Activated naive CD8-positive, alpha-beta T cell treated with anti-CD3 and anti-CD28 coated beads, Interleukin-2, amount 50 U/mL, for 24 hours (primary cell): ENCODE data around the gene CASQ2.

ENCODE experiments used
- ATAC-seq: fragments of 150-1000 bp; cut with Tn5 transposase; one replicate; pipeline ENCODE4 v1.10.0; 2021
- DNase-seq: peaks from one replicate; pipeline ENCODE4 v3.0.0; 2021
- H3K27ac Mint-ChIP-seq: one replicate; pipeline ENCODE4 v1.8.0; 2021; ENCODE audit warnings: mild to moderate bottlenecking, mixed read lengths
- H3K27me3 Mint-ChIP-seq: one replicate; pipeline ENCODE4 v1.8.0; 2021; ENCODE audit warnings: mixed read lengths
- H3K36me3 Mint-ChIP-seq: one replicate; pipeline ENCODE4 v1.8.0; 2021; ENCODE audit warnings: low read depth, mixed read lengths
- H3K4me1 Mint-ChIP-seq: one replicate; pipeline ENCODE4 v1.8.0; 2021; ENCODE audit warnings: mixed read lengths
- H3K4me3 Mint-ChIP-seq: one replicate; pipeline ENCODE4 v1.8.0; 2021; ENCODE audit warnings: mild to moderate bottlenecking, moderate library complexity, mixed read lengths
- H3K9me3 Mint-ChIP-seq: one replicate; pipeline ENCODE4 v1.8.0; 2021; ENCODE audit warnings: mixed read lengths

Gene CASQ2

DNA sequence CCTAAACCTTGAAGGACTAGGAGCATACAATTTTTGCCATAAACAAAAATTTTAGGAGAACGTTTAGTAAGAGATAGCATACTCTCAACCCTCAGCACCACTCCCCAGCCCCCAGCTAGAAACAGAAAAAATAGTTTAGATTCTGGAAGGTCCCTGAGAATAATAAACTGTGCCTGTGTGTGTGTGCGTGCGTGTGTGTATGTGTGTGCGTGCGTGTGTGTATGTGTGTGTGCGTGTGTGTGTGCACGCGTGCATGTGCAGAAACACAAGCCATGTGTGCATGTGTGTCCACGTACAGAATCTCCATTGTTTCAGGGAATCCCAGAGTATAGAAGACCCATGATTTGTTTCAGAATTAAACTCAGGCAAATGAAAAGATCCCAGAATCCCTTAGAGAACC is 62.6 kb downstream of the CASQ2 start:
- DNase-seq (no peak), ATAC-seq (no peak)
- no peak overlapping the region for H3K4me3 Mint-ChIP-seq
- no peaks in the 10 kb centered on the region for H3K9me3 Mint-ChIP-seq
- H3K36me3 Mint-ChIP-seq, result no peaks in the 10 kb centered on the region
- peaks cover 8% of the 10 kb centered on the region for H3K27me3 Mint-ChIP-seq
- H3K4me1 Mint-ChIP-seq, result no peaks in the 10 kb centered on the region
- H3K27ac Mint-ChIP-seq, result no peak overlapping the region

DNA sequence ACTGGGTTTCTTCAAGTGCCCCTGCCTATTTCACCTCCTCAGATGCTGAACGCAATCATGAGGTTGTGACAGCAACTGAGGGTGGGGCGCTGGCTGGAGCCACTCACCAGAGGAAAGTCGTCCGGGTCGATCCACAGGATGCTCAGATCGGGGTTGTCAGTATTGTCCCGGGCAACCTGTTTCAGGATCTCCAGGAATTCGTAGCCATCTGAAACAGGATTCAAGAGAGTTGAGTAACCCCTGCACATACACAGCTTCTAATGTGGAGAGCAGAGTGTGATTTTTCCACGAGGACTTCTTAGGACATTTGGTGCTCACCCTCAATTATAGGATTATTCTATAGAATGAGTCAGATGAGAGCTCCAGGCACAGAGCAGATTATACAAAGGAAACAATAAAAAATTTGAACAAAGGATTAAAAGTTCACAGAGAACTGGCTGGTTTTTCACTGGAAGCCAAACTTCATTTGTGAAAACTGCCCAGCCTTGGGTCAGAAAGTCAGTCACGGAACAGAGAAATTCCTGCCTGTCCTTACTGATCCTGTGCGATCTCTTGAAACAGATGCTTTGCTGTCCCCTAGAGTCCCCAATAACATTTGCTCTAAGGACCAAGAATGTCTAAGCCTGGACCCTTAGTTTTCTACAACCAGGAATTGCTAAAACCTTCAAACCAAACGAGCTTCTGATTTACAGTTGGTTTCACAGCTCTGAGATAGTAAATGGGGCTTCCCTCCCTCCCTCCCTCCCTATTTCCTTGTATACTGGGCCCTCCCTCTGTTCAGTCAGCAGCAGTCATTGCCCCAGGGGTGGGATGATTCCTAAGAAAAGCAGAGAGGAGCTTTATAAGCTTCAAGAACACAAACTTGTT is 63.2 kb downstream of the CASQ2 start:
- no peak for DNase-seq
- Mint-ChIP-seq H3K9me3 (no peaks in the 10 kb centered on the region), H3K4me1 (no peaks in the 10 kb centered on the region), H3K4me3 (no peak overlapping the region), H3K27me3 (peaks cover 8% of the 10 kb centered on the region), H3K27ac (no peak overlapping the region), H3K36me3 (no peaks in the 10 kb centered on the region)
- no peak for ATAC-seq

DNA sequence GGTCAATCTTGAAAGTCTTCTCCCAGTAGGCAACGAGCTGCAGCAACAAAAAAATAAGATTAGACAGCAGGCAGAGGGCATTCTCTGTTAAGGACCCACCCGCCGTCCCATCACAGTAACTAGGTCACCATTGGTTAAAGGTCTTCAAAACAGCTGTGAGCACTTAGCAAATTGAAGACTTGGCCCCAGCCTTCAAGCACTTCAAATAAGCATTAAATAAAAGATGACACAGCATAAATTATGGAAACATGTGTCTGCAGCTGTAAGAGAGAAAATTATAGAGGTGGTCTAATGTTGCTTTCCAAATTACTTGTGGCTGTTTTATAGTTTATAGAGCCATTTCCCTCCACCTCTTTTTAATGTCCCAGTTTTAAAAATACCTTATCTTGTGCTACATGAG is 65.6 kb downstream of the CASQ2 start:
- no peak for ATAC-seq
- no peaks in the 10 kb centered on the region for H3K27me3 Mint-ChIP-seq
- no peak overlapping the region for H3K4me3 Mint-ChIP-seq
- no peaks in the 10 kb centered on the region for H3K36me3 Mint-ChIP-seq
- no peaks in the 10 kb centered on the region for H3K9me3 Mint-ChIP-seq
- no peak for DNase-seq
- H3K27ac Mint-ChIP-seq, result no peak overlapping the region
- H3K4me1 Mint-ChIP-seq, result no peaks in the 10 kb centered on the region

DNA sequence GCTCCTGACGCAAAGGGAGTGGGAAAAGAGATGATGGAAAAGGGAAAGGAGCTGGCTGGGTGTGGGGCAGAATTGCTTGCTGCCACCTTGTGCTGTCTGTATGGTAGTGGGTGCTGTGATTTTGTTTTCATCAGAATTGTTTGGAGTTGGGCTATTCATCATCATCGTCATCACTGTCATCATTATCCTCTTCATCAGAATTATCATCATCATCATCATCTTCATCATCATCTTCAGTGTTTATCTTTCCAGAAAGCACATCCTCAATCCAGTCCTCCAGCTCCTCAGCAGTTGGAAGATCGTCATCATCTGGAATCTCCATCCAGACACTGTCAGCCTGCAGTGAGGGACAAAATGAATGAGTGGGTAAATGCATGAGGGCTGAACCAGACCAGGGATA is 67.4 kb downstream of the CASQ2 start:
- DNase-seq (no peak), ATAC-seq (no peak)
- Mint-ChIP-seq H3K27me3 (no peaks in the 10 kb centered on the region), H3K36me3 (no peaks in the 10 kb centered on the region), H3K27ac (no peak overlapping the region), H3K4me1 (no peaks in the 10 kb centered on the region), H3K4me3 (no peak overlapping the region), H3K9me3 (no peaks in the 10 kb centered on the region)

DNA sequence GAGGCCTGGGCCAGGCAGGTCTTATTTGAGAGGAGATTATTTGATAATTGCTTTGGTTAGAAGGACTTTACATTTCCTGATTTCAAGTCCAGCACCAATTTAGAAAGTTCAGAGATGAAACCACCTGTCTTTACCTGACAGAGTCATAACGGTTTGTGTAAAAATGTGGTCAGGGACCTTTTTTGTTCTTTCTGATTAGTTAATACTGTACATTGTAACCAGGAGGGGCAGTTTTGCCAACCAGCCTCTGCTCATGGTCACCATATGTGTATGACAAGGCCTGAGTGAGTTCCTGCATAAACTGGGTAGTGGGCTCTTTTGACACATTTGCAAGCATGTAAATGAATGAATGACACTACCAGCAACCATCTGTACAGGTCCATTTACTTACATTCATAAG is 70.9 kb downstream of the CASQ2 start:
- no peaks in the 10 kb centered on the region for H3K9me3 Mint-ChIP-seq
- no peaks in the 10 kb centered on the region for H3K27me3 Mint-ChIP-seq
- no peak for DNase-seq

DNA sequence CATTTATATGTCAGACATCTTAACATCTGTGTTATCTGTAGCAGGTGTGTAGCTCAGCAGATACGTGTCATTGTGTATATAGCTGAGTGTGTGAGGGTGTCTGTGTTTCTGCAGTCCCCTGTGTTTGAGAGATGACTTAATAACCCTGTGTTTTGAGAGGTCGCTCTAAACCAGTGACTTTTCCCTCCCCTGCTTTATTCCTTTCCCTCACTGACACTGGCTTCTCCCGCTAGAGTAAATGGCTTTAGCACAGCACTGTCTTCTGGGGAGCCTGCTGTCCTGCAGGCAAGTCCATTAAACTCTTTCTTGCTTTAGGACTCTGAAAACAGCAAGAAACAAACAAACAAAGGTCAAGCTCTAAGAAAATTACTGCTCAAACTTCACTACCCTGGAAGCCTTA is 73.7 kb downstream of the CASQ2 start:
- H3K27ac Mint-ChIP-seq, result no peak overlapping the region
- H3K4me1 Mint-ChIP-seq, result no peaks in the 10 kb centered on the region
- no peaks in the 10 kb centered on the region for H3K9me3 Mint-ChIP-seq
- DNase-seq (no peak), ATAC-seq (no peak)
- no peaks in the 10 kb centered on the region for H3K36me3 Mint-ChIP-seq
- no peaks in the 10 kb centered on the region for H3K27me3 Mint-ChIP-seq
- H3K4me3 Mint-ChIP-seq, result no peak overlapping the region

More for the DNA sequence above, 70.9 kb downstream of the CASQ2 start:
- no peak overlapping the region for H3K4me3 Mint-ChIP-seq
- no peaks in the 10 kb centered on the region for H3K4me1 Mint-ChIP-seq
- no peak overlapping the region for H3K27ac Mint-ChIP-seq
- no peak for ATAC-seq
- H3K36me3 Mint-ChIP-seq, result no peaks in the 10 kb centered on the region

DNA sequence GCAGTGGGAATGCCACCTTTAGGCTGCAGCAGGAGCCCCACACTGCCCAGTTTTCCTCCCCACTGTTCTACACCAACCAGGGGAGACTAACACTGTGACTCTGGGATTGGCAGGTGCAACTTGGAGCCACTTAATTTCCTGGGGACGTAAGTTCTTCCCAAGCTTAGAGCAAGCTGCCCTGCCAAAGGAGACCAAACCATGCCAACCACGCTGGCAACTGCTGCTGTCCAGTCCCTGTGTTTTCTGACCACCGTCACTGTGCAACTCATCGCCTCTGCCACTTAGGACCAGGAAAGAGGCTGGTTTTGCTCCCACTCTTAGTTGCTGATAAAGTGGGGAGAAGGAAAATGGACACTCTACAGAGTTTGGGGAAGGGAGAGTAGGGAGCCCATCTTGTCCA is 76.3 kb downstream of the CASQ2 start:
- Mint-ChIP-seq H3K4me1 (no peaks in the 10 kb centered on the region), H3K36me3 (no peaks in the 10 kb centered on the region), H3K9me3 (no peaks in the 10 kb centered on the region), H3K27ac (no peak overlapping the region), H3K4me3 (no peak overlapping the region), H3K27me3 (no peaks in the 10 kb centered on the region)
- DNase-seq, result no peak
- ATAC-seq, result no peak

DNA sequence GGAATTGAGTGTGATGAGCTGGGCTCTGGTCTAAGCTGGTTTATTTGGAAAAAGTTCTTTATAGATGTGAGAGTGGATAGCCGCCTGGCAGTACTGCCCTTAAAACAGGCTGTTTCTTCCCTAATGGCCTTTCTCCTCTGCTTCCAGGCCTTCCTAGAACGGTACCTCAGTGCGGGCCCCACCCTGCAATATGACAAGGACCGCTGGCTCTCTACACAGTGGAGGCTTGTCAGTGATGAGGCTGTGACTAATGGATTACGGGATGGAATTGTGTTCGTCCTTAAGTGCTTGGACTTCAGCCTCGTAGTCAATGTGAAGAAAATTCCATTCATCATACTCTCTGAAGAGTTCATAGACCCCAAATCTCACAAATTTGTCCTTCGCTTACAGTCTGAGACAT is 77.5 kb downstream of the CASQ2 start:
- Mint-ChIP-seq H3K9me3 (no peaks in the 10 kb centered on the region), H3K27me3 (no peaks in the 10 kb centered on the region), H3K4me1 (no peaks in the 10 kb centered on the region), H3K36me3 (no peaks in the 10 kb centered on the region), H3K4me3 (no peak overlapping the region), H3K27ac (no peak overlapping the region)
- ATAC-seq, result no peak
- DNase-seq, result no peak

DNA sequence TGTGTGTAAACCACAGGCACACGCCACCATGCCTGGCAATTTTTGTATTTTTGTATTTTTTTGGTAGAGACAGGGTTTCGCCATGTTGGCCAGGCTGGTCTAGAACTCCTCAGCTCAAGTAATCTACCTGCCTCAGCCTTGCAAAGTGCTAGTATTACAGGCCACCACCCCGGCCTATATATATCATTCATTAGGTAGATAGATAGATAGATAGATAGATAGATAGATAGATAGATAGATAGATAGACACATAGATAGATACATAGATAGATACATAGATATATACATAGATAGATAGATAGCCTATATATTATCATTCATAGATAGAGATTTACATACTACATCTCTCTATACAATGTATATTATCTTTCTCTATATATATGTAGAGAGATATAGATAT is 80.8 kb downstream of the CASQ2 start:
- no peaks in the 10 kb centered on the region for H3K9me3 Mint-ChIP-seq
- no peak overlapping the region for H3K4me3 Mint-ChIP-seq
- no peaks in the 10 kb centered on the region for H3K27me3 Mint-ChIP-seq
- no peaks in the 10 kb centered on the region for H3K36me3 Mint-ChIP-seq
- ATAC-seq, result no peak
- no peak overlapping the region for H3K27ac Mint-ChIP-seq
- no peaks in the 10 kb centered on the region for H3K4me1 Mint-ChIP-seq
- DNase-seq, result no peak

DNA sequence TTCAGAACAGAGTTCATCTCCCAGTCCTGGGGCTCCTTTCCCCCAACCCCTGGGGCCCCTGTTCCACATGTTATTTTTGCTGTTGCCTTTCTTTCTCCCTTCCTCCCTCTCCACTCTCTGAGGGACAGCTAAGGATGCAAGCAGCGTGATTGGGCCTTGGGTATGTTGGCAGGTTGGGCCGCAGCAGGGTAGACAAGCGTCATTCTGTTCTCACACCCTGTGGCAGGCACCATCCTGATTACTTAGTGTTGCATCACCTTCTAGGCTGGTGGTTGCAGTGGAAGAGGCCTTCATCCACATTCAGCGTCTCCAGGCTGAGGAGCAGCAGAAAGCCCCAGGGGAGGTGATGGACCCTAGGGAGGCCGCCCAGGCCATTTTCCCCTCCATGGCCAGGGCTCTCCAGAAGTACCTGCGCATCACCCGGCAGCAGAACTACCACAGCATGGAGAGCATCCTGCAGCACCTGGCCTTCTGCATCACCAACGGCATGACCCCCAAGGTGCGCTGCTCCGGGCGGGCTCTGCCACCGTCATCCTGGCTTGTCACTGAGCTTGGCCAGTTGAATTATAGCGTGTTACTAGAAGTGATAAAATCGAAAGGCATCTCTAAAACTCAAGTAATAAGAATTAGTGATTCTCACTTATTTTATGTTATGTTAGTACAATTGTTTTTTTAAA is 83.3 kb downstream of the CASQ2 start:
- Mint-ChIP-seq H3K36me3 (no peaks in the 10 kb centered on the region), H3K4me1 (no peaks in the 10 kb centered on the region), H3K9me3 (no peaks in the 10 kb centered on the region), H3K4me3 (no peak overlapping the region), H3K27me3 (no peaks in the 10 kb centered on the region), H3K27ac (no peak overlapping the region)
- DNase-seq (no peak), ATAC-seq (no peak)

DNA sequence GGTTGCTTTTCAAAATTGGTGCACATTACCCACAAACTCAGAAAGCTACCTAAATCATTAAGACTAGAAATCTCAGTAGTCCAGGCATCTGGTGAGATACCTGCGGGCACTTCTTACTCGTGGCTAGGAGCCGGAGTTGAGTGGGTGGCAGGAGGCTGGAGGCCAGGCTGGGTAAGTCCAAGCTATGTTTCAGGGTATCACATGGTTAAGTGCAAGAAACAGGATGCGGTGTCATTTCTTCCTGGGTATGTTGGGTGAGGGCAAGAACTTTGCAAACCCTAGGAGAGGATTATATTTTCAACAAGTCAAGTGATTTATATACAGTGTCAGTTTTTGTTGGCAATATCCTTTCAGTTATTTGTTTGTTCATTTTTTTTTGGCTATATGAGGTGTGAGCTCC is 85.7 kb downstream of the CASQ2 start:
- no peaks in the 10 kb centered on the region for H3K36me3 Mint-ChIP-seq
- H3K4me1 Mint-ChIP-seq, result no peaks in the 10 kb centered on the region
- H3K4me3 Mint-ChIP-seq, result no peak overlapping the region
- H3K9me3 Mint-ChIP-seq, result no peaks in the 10 kb centered on the region
- no peak overlapping the region for H3K27ac Mint-ChIP-seq
- DNase-seq (no peak), ATAC-seq (no peak)
- no peaks in the 10 kb centered on the region for H3K27me3 Mint-ChIP-seq

DNA sequence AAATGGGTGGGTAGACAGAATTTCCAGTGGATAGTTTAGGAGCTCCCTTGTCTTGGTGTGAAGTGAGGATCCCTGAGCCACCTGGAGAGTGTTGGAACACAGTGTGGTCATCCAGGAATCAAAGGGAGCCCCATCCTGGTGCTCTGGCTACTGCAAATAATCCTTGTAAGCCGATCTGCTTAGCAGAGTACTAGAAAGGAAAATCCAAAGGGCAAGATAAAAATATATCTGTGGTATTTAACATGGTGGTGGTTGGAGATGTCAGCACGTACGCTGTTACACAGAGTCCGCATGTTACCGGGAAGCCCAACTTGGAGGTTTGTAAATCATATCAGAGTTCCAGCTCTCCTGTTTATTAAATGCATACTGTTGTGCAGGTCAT is 87.8 kb downstream of the CASQ2 start:
- H3K4me1 Mint-ChIP-seq, result peaks cover 2% of the 10 kb centered on the region
- H3K4me3 Mint-ChIP-seq, result no peak overlapping the region
- H3K36me3 Mint-ChIP-seq, result no peaks in the 10 kb centered on the region
- H3K27me3 Mint-ChIP-seq, result no peaks in the 10 kb centered on the region
- no peak overlapping the region for H3K27ac Mint-ChIP-seq
- H3K9me3 Mint-ChIP-seq, result no peaks in the 10 kb centered on the region
- ATAC-seq (no peak), DNase-seq (no peak)

DNA sequence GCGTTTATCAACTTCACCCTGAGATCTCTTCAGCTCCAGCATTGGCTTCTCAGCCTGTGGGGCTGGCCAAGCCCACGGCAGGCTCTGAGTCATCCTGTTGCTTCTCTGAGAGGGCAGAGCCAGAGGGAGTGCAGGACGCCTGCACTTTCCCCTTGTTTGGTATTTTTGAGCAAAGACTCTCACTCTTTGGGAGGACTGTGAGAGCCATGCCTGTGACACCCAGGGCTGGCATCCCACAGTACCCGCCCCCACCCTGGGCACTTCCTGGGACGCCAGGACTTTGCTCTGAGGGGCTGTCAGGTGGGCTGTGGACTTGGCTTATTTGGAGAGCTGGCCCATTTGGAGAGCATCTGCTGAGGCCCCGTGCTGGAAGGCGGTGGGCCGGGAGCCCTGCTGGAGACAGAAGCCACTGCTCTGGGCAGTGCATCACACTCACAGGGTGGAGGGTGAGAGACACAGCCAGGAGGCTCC is 89.3 kb downstream of the CASQ2 start:
- ATAC-seq (no peak), DNase-seq (no peak)
- Mint-ChIP-seq H3K4me1 (peaks cover 2% of the 10 kb centered on the region), H3K27me3 (no peaks in the 10 kb centered on the region), H3K27ac (no peak overlapping the region), H3K9me3 (no peaks in the 10 kb centered on the region), H3K36me3 (no peaks in the 10 kb centered on the region), H3K4me3 (no peak overlapping the region)

DNA sequence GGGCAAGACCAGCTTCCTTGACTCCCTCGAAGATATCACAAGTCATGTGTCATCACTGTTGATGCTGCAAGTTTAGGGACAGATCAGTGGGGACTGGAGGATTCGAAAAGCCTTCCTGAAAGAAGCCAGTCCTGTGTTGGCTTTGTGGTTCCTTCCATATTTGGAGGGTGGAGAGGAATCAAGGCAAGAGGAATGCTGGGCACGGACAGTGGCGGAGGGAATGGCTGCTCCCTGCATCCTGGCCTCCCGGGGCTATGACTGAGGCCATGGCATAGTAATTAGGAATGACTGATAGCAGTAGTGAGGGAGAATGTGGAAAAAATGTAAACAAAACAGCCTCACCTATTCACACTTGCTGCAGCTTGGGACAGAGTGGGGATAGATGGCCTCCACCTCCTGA is 90.4 kb downstream of the CASQ2 start:
- H3K4me1 Mint-ChIP-seq, result peaks cover 2% of the 10 kb centered on the region
- H3K4me3 Mint-ChIP-seq, result no peak overlapping the region
- no peaks in the 10 kb centered on the region for H3K27me3 Mint-ChIP-seq
- no peak overlapping the region for H3K27ac Mint-ChIP-seq
- ATAC-seq (no peak), DNase-seq (no peak)
- H3K9me3 Mint-ChIP-seq, result no peaks in the 10 kb centered on the region
- no peaks in the 10 kb centered on the region for H3K36me3 Mint-ChIP-seq

DNA sequence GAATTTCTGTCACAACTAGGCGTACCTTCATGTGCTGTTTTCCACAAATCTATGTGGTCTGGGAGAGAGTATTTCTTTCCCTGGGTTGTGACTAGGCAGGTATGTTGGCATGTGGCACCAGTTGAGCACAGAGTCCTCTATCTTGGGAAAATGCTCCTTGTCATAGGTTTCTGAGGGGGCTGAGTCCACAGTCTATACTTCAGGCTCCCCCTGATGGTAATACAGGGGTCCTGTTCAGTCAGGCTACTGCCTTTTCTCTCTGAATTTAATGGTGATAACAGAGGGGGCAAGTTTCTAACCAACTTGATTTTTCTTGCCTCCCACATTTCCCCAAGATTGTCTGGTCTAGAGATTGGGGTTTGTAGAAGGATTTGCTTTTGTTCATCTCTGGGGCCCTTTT is 90.9 kb downstream of the CASQ2 start:
- Mint-ChIP-seq H3K4me1 (peaks cover 2% of the 10 kb centered on the region), H3K9me3 (no peaks in the 10 kb centered on the region), H3K27ac (no peak overlapping the region), H3K36me3 (no peaks in the 10 kb centered on the region), H3K27me3 (no peaks in the 10 kb centered on the region), H3K4me3 (no peak overlapping the region)
- DNase-seq (no peak), ATAC-seq (no peak)
